NCI-H446 (cell line): ENCODE results near the gene YARS2.
"Not testable (repeated sequence)": the region's sequence is repeated elsewhere in the genome, so short reads cannot be mapped to it uniquely, and the experiment has no call there.

Experiments
- DNase-seq, 2 experiments: peaks; one replicate each; lab custom pipeline; 2025; lab: John Stamatoyannopoulos, UW

The YARS2 gene

GRCh38 chr12:32743264-32743663 lies 12.4 kb downstream of the YARS2 start:
- DNase-seq = no peak

- no peak for DNase-seq
These were observed 13.6 kb downstream of the YARS2 start for GRCh38 chr12:32742133-32742532.

- DNase-seq = no peak
These were observed 16.4 kb downstream of the YARS2 start for GRCh38 chr12:32739279-32739678.

DNA sequence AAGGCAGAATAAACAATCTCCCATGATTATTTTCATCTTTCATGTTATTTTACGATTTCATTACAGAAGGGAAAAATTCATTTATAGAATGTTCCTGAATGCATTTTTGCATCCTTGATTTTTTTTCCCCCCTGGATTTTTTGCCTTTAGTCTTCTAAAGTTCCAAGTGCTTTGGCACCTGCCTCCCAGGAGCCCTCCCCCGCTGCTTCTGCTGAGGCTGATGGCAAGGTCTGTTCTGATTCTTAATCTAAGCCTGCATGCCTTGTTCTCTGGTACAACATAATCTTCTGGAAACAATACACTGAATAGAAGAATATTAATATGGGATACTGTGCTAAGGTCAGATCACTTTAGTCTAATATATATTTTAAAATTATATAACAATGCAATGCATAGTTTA lies 18.0 kb downstream of the YARS2 start:
- no peak for DNase-seq

- DNase-seq = no peak
These were observed 19.3 kb downstream of the YARS2 start for GRCh38 chr12:32736445-32736844.

- no peak for DNase-seq
These were observed 20.7 kb downstream of the YARS2 start for GRCh38 chr12:32734952-32735351.

- no peak for DNase-seq
These were observed 28.5 kb downstream of the YARS2 start for GRCh38 chr12:32727237-32727636.

DNA sequence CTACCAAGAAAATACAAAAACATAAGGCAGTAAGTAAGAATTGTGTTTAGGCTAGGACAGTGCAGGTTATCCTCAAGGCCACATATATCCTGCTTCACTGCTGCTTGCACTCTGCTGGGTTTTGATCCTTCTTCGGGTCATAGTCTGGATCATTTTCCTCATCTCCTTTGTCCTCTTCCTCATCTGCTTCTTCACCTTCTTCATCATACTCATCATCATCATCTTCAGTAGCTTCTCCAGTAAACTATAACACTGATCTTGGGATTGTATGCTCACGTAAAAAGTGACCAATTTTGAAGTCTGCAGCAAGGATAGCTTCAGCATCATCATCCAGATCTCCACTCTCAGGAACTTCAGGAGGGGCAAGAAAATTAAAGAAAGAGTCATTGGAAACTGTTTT lies 29.4 kb downstream of the YARS2 start:
- DNase-seq = no peak

- DNase-seq = not testable (repeated sequence)
These were observed 30.4 kb downstream of the YARS2 start for GRCh38 chr12:32725308-32725707.

- DNase-seq = no peak
These were observed 36.8 kb downstream of the YARS2 start for GRCh38 chr12:32718926-32719325.

GRCh38 chr12:32714772-32715171 lies 40.9 kb downstream of the YARS2 start:
- DNase-seq = no peak

- no peak for DNase-seq
These were observed 46.8 kb downstream of the YARS2 start for GRCh38 chr12:32708926-32709325.

- DNase-seq = no peak
These were observed 49.2 kb downstream of the YARS2 start for GRCh38 chr12:32706335-32707024.

DNA sequence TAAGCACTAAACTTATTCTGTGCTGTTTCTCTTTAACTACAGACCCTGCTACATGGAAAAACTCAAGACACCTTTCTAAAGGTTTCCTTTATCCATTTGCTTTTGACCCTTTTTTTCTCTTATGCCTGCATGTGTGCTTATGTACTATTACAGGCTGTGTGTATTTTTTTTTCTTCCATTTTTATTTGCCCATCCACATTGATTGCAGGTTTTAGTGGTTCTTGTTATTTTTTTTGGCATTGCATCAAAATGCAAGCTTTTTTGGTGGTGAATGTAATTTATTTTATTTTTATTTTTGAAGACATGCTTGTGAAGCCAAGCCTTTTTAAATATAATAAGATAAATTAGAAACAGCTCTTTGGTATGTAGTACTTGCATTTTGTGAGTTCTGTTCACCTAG lies 49.9 kb downstream of the YARS2 start:
- no peak for DNase-seq

GRCh38 chr12:32702946-32703345 lies 52.8 kb downstream of the YARS2 start:
- DNase-seq = no peak

- DNase-seq = no peak
These were observed 53.2 kb downstream of the YARS2 start for GRCh38 chr12:32702473-32702872.

DNA sequence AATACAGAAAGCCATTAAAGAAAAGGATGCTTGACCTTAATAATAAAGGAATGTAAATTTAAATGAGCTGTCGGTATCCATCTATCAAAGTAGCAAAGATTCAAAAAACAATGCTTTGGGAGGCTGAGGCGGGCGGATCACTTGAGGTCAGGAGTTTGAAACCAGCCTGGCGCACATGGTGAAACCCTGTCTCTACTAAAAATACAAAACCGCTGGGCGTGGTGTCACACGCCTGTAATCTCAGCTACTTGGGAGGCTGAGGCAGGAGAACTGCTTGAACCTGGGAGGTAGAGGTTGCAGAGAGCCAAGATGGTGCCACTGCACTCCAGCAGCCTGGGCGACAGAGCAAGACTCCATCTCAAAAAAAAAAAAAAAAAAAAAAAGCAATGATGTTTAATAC lies 56.3 kb downstream of the YARS2 start:
- not testable (repeated sequence) for DNase-seq

GRCh38 chr12:32698285-32698684 lies 57.4 kb downstream of the YARS2 start:
- peak in 1 of 2 experiments; percentile 17 for DNase-seq

DNA sequence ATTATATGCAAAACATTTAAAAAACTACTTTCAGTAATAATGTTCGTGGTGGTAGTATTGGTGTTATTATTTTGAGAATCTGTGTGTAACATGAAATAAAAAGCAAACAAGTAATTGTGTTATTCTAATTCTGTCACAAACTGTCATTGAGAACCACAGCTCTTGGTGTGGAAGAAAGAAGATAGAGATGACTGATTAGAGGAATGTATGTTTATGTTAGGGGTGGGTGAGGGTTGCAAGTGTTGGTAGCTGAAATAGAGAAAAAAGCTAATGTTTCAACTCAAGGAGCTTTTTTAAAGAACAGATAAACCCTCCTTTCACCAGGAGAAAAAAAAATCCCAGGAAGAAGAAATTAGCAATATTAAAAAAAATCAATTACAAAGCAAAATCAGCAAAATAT lies 58.3 kb downstream of the YARS2 start:
- no peak for DNase-seq
